DLD1 (cell line): Measurements from ENCODE around the gene ADCY1.

Experiments
- in situ Hi-C: cut with HindIII; loops from 2 replicates; pipeline ENCODE4 v1.10.0; 2017; ENCODE audit warnings: low sequenced_read_pairs

ADCY1 gene

GRCh38 chr7:45623157-45623556 lies 49.0 kb downstream of the ADCY1 start:
- in situ Hi-C loops: no loop called here

GRCh38 chr7:45623740-45624391 lies 49.7 kb downstream of the ADCY1 start:
- in situ Hi-C loops: no loop called here

- in situ Hi-C loops: no loop called here
These were observed 50.2 kb downstream of the ADCY1 start for GRCh38 chr7:45624392-45624760.

GRCh38 chr7:45625067-45625466 lies 50.9 kb downstream of the ADCY1 start:
- in situ Hi-C loops: no loop called here

- in situ Hi-C loops: no loop called here
These were observed 51.7 kb downstream of the ADCY1 start for GRCh38 chr7:45625714-45626440.

- in situ Hi-C loops: no loop called here
These were observed 52.6 kb downstream of the ADCY1 start for GRCh38 chr7:45626441-45627430.

GRCh38 chr7:45627691-45628456 lies 53.7 kb downstream of the ADCY1 start:
- in situ Hi-C loops: no loop called here

GRCh38 chr7:45631569-45631968 lies 57.4 kb downstream of the ADCY1 start:
- in situ Hi-C loops: no loop called here

GRCh38 chr7:45636733-45637132 lies 62.6 kb downstream of the ADCY1 start:
- in situ Hi-C loops: no loop called here

GRCh38 chr7:45638916-45639315 lies 64.7 kb downstream of the ADCY1 start:
- in situ Hi-C loops: no loop called here

- in situ Hi-C loops: no loop called here
These were observed 67.9 kb downstream of the ADCY1 start for GRCh38 chr7:45642044-45642443.

- in situ Hi-C loops: no loop called here
These were observed 69.5 kb downstream of the ADCY1 start for GRCh38 chr7:45643630-45644029.

- in situ Hi-C loops: no loop called here
These were observed 70.1 kb downstream of the ADCY1 start for GRCh38 chr7:45644237-45644636.

GRCh38 chr7:45645141-45645969 lies 71.2 kb downstream of the ADCY1 start:
- in situ Hi-C loops: no loop called here

- in situ Hi-C loops: no loop called here
These were observed 72.1 kb downstream of the ADCY1 start for GRCh38 chr7:45646207-45646821.

- in situ Hi-C loops: no loop called here
These were observed 73.0 kb downstream of the ADCY1 start for GRCh38 chr7:45646996-45647825.

GRCh38 chr7:45647967-45648670 lies 74.0 kb downstream of the ADCY1 start:
- in situ Hi-C loops: no loop called here

- in situ Hi-C loops: no loop called here
These were observed 74.5 kb downstream of the ADCY1 start for GRCh38 chr7:45648671-45648995.
